ENCODE measurements around the gene SHB.

DNA sequence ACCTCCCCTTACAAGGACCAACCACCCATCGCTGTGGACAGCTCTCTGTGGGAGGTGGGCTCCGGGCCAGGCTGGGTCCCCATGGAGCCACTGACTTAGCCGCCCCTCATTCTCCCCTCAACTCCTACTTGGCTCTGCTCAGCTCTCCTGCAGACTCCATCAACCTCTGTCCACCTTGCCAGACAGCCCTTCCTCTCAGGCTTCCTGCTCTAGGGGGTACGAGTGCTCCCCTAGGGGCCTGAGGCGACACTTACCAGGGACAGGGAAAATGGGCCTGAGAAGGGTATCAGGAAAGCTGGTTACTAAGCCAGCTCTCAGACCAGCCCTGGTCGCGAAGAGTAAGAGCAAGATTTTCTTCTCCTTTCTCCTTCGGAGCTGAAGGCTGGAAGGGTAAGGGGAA lies 43.9 kb downstream of the SHB start:
- TF ChIP-seq, protein P1, sequence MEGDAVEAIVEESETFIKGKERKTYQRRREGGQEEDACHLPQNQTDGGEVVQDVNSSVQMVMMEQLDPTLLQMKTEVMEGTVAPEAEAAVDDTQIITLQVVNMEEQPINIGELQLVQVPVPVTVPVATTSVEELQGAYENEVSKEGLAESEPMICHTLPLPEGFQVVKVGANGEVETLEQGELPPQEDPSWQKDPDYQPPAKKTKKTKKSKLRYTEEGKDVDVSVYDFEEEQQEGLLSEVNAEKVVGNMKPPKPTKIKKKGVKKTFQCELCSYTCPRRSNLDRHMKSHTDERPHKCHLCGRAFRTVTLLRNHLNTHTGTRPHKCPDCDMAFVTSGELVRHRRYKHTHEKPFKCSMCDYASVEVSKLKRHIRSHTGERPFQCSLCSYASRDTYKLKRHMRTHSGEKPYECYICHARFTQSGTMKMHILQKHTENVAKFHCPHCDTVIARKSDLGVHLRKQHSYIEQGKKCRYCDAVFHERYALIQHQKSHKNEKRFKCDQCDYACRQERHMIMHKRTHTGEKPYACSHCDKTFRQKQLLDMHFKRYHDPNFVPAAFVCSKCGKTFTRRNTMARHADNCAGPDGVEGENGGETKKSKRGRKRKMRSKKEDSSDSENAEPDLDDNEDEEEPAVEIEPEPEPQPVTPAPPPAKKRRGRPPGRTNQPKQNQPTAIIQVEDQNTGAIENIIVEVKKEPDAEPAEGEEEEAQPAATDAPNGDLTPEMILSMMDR (IDR thresholded peaks at IDR 0.05), result no peak
- no peak for TF ChIP-seq POLR2A (IDR thresholded peaks at IDR 0.05)
- no peak for TF ChIP-seq EP300 (IDR thresholded peaks at IDR 0.05)
